ENCODE data around the gene TAC4. TPM values are rescaled to one million over a fixed set of nuclear protein-coding genes. Genes with fewer than 3 reads are reported as not detected.

TAC4 gene
- total and polyA plus RNA-seq, 2 of the 13 experiments (the other 11 are each of a cell fraction or from before 2014, with no cell fraction given): not detected

GRCh38 chr17:49788478-49789242 is 59.2 kb downstream of the TAC4 start, which contains the start of gene KAT7 (continued):
- TF ChIP-seq HNRNPUL1 (IDR thresholded peaks at IDR 0.05; ENCODE audit: low read depth, low read length) (no peak), NAIF1 (CRISPR knock-in tag; IDR thresholded peaks at IDR 0.05; ENCODE audit: borderline replicate concordance) (no peak; the same call in 1 of the 2 replicates), ZNF589 (CRISPR knock-in tag; conservative IDR thresholded peaks at IDR 0.05) (no peak), ZNF737 (CRISPR knock-in tag; IDR thresholded peaks at IDR 0.05; ENCODE audit: borderline replicate concordance) (peak; percentile 96; the same call in 1 of the 2 replicates), ZNF24 (IDR thresholded peaks at IDR 0.05) (no peak), ZNF407 (CRISPR knock-in tag; IDR thresholded peaks at IDR 0.05; ENCODE audit: not compliant biosample characterization) (peak; percentile 94), ZNF251 (CRISPR knock-in tag; IDR thresholded peaks at IDR 0.05) (no peak), MED8 (CRISPR knock-in tag; IDR thresholded peaks at IDR 0.05; ENCODE audit: insufficient replicate concordance) (no peak), ZNF792 (CRISPR knock-in tag; IDR thresholded peaks at IDR 0.05) (peak; percentile 58; the same call in 1 of the 2 replicates), RFXAP (CRISPR knock-in tag; IDR thresholded peaks at IDR 0.05; ENCODE audit: borderline replicate concordance) (peak; percentile 88), HMG20A (CRISPR knock-in tag; IDR thresholded peaks at IDR 0.05; ENCODE audit: borderline replicate concordance) (no peak), ARNT2 (CRISPR knock-in tag; IDR thresholded peaks at IDR 0.05; ENCODE audit: low read depth) (peak; percentile 83), HHEX (CRISPR knock-in tag; IDR thresholded peaks at IDR 0.05) (0 out of 2 replicates have a peak, but pooled peaks have one; percentile 55), MAF1 (CRISPR knock-in tag; IDR thresholded peaks at IDR 0.05; ENCODE audit: borderline replicate concordance) (no peak), MAX (IDR thresholded peaks at IDR 0.05) (peak; percentile 90), GPN1 (CRISPR knock-in tag; IDR thresholded peaks at IDR 0.05; ENCODE audit: borderline replicate concordance) (no peak), ZNF790 (CRISPR knock-in tag; IDR thresholded peaks at IDR 0.05; ENCODE audit: borderline replicate concordance) (peak; percentile 93), NFIB (CRISPR knock-in tag; IDR thresholded peaks at IDR 0.05; ENCODE audit: borderline replicate concordance) (no peak), ZC3H4 (CRISPR knock-in tag; IDR thresholded peaks at IDR 0.05; ENCODE audit: borderline replicate concordance) (peak; percentile 86; the same call in 1 of the 2 replicates), SMAD3 (CRISPR knock-in tag; IDR thresholded peaks at IDR 0.05) (peak; percentile 81; the same call in 1 of the 2 replicates), ZNF335 (CRISPR knock-in tag; IDR thresholded peaks at IDR 0.05) (peak; percentile 97), ZNF850 (CRISPR knock-in tag; conservative IDR thresholded peaks at IDR 0.05) (no peak), MYC (CRISPR knock-in tag; IDR thresholded peaks at IDR 0.05; ENCODE audit: borderline replicate concordance) (peak; percentile 88), RBFOX2 (IDR thresholded peaks at IDR 0.05; ENCODE audit: low read depth, low read length) (peak; percentile 99)

Data from HepG2 (cell line).